Right lobe of liver (tissue), 4 donors: ENCODE measurements around the gene MSANTD4.

ENCODE experiments used
- POLR2A ChIP-seq: fragments of 450-650 bp; IDR thresholded peaks from one replicate; pipeline ENCODE4 v1.6.1; 2017; ENCODE audit warnings: antibody characterized with exemption, mild to moderate bottlenecking
- TF ChIP-seq, protein P1 (sequence below), 4 donors: fragments of 200-600 bp in 3 of 4; fragments of 450-650 bp in 1 of 4; IDR thresholded peaks; one replicate each; pipeline versions ENCODE4 v1.5.1 to v1.8.0; 2016 to 2022; ENCODE audit warnings: antibody characterized with exemption in 4 of 4, mild to moderate bottlenecking in 2 of 4
- donor health status: DM: no; HTN: no; CAD: no.
- donor health status: DM: no; HTN: no; CAD: no.
- donor health status: DM: no; HTN: yes; CAD: no.

DNA sequence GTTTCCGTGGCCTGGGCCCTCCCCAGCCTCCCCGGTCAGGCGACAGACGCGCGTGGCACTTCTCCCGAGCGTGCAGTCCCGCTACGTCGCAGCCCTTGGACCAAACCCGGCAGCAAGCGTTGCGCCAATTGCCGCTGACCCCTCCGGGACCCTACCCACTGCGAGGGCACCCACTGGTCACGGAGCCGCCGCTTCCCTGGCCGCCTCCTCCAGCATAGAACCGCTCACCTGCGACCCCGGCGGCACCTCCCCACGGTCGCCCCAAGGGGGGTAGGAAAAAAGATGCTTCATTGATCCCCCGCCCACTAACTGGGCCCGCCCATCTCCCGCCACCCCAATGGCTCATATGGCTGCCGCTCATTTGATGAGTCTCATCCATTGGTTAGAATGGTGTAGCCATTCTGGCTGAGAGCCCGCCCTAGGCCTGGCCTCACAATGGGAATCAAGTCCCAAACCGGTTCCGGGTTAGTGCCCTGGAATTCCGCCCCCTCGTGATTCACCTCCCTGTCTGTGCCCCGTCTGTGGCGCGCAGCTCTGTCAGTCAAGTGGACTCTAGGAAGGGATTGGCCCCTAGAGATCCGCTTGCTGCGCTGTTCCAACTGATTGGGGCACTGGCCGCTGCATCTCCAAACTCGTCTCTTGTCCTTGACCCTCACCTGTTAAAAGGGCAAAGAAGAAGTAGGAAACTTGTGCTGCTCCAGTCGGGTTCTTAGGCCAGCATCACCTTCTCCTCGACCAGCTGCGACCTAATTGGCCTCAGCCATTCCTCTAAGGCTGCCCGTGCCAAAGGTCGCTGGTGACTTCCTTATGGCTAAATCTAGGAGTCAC, at the start of gene MSANTD4:
- TF ChIP-seq, protein P1, sequence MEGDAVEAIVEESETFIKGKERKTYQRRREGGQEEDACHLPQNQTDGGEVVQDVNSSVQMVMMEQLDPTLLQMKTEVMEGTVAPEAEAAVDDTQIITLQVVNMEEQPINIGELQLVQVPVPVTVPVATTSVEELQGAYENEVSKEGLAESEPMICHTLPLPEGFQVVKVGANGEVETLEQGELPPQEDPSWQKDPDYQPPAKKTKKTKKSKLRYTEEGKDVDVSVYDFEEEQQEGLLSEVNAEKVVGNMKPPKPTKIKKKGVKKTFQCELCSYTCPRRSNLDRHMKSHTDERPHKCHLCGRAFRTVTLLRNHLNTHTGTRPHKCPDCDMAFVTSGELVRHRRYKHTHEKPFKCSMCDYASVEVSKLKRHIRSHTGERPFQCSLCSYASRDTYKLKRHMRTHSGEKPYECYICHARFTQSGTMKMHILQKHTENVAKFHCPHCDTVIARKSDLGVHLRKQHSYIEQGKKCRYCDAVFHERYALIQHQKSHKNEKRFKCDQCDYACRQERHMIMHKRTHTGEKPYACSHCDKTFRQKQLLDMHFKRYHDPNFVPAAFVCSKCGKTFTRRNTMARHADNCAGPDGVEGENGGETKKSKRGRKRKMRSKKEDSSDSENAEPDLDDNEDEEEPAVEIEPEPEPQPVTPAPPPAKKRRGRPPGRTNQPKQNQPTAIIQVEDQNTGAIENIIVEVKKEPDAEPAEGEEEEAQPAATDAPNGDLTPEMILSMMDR (IDR thresholded peaks at IDR 0.05) = peak; percentile 6 to 42 (median 22)
- TF ChIP-seq POLR2A = peak; percentile 12
